Measurements from ENCODE around the gene FAM114A1.

DNA sequence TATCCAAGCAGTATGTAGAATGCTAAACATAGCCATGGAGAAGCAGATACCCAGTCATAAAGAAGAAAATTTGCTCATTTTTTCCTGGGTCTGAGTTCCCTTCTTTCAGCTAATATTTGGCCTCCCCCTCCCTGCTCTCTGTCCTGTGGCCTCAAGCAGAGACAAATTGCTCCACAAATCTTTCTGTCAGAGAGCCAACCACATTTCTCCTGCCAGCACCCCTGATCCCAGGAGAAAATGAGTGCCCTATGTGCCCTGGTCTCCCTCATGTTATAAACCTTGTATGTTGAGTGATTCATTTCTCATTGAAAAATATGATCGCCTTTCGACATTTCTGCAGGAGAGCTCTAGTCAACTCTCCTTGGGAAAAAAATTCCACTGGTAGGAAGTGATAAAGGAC is 82.6 kb downstream of the FAM114A1 start:
- TF ChIP-seq CTCF (IDR thresholded peaks at IDR 0.05) (no peak), POLR2A (IDR thresholded peaks at IDR 0.05) (no peak), POLR2AphosphoS5 (IDR thresholded peaks at IDR 0.05; ENCODE audit: insufficient read depth in 1 of 2, low read depth in 1 of 2) (no peak)
